Coronary artery (tissue), 2 donors: ENCODE data around the gene LHFPL3.

Experiments
- DNase-seq: peaks from one replicate; pipeline ENCODE4 v3.0.0-alpha.2; 2017; ENCODE audit warnings: low spot score
- H3K27ac ChIP-seq, 2 donors: fragments of 200-600 bp; sonication (generic); one replicate each; pipeline ENCODE4 v1.5.1; 2016 to 2019
- H3K4me3 ChIP-seq: fragments of 200-600 bp; sonication (generic); 2 replicates; pipeline ENCODE4 v1.5.1; 2016; ENCODE audit warnings: mild to moderate bottlenecking, moderate library complexity
- TF ChIP-seq, protein P1 (sequence below): fragments of 200-600 bp; sonication (generic); IDR thresholded peaks from one replicate; pipeline ENCODE4 v1.5.1; 2019; ENCODE audit warnings: antibody characterized with exemption

Gene LHFPL3

DNA sequence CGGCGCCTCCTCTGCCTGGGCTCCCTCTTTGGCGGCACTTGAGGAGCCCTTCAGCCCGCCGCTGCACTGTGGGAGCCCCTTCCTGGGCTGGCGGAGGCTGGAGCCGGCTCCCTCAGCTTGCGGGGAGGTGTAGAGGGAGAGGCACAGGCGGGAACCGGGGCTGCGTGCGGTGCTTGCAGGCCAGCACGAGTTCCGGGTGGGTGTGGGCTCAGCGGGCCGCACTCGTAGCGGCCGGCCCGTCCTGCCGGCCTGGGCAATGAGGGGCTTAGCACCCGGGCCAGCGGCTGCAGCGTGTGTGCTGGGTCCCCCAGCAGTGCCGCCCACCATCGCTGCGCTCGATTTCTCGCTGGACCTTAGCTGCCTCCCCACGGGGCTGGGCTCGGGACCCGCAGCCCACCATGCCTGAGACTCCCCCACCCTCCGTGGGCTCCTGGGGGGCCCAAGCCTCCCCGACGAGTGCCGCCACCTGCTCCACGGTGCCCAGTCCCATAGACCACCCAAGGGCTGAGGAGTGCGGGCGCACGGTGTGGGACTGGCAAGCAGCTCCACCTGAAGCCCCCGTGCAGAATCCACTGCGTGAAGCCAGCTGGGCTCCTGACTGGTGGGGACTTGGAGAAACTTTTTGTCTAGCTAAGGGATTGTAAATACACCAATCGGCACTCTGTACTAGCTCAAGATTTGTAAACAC lies 611.8 kb downstream of the LHFPL3 start:
- H3K4me3 ChIP-seq: no peak overlapping the region
- no peak overlapping the region for H3K27ac ChIP-seq
- TF ChIP-seq, protein P1, sequence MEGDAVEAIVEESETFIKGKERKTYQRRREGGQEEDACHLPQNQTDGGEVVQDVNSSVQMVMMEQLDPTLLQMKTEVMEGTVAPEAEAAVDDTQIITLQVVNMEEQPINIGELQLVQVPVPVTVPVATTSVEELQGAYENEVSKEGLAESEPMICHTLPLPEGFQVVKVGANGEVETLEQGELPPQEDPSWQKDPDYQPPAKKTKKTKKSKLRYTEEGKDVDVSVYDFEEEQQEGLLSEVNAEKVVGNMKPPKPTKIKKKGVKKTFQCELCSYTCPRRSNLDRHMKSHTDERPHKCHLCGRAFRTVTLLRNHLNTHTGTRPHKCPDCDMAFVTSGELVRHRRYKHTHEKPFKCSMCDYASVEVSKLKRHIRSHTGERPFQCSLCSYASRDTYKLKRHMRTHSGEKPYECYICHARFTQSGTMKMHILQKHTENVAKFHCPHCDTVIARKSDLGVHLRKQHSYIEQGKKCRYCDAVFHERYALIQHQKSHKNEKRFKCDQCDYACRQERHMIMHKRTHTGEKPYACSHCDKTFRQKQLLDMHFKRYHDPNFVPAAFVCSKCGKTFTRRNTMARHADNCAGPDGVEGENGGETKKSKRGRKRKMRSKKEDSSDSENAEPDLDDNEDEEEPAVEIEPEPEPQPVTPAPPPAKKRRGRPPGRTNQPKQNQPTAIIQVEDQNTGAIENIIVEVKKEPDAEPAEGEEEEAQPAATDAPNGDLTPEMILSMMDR: no peak
- no peak for DNase-seq

DNA sequence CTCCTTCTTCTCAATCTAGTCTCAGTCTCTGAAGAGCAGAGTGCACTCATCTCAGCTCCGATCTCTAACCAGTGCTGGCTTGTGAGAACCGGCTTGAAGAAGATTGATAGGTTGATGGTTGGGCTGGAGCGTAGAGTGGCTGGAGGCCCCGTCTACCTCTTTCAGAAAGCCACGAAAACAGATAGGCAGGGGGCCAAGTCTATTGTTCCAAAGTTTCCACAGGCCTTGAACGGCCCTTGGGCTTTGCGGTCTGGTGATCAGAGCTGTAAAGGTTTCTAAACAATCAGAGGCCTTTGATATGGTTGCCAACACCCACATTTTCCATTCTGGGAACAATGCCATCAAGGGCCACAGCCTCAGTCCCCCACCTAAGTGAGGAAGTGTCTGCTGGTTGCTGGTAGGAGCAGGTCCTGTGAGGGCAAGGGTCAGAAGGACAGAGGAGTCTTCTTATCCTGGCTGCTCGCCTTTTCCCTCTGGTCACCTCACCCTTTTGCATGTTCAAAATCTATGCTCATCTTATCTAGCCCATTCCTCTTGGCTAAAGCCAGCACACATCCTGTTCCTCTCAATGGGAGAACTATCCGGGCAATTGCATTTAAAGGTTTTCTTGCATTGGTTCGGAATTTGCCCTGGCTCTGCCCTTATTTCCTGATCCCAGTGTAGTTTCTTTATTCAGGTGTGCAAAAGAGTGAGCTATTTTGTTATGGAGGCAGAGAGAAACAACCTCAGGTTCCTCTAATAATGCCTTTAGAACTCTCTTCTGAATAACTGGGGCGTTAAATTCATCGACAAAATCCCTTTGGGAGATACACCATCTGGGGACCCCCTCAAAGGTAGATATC lies 615.3 kb downstream of the LHFPL3 start:
- peak overlapping the region; percentile 93 to 94 for H3K27ac ChIP-seq
- peak overlapping the region; percentile 39 for H3K4me3 ChIP-seq
- no peak for DNase-seq
- TF ChIP-seq, protein P1: no peak

DNA sequence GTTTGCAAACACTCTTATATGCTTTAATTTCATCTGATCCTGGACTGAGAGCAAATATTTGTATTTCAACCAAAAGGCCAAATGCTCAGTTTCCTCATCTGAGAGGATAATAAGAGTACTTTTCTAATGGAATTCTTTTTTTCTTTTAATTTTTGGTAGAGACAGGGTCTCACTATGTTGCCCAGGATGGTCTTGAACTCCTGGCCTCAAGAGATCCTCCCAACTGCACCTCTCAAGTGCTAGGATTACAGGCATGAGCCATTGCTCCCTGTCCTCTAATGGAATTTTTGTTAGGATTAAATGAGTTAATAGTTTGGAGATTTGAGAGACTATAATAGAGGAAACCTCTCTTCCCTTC lies 617.2 kb downstream of the LHFPL3 start:
- peak overlapping the region; percentile 93 to 94 for H3K27ac ChIP-seq
- peak overlapping the region; percentile 51 for H3K4me3 ChIP-seq
- DNase-seq: no peak
- TF ChIP-seq, protein P1: no peak

DNA sequence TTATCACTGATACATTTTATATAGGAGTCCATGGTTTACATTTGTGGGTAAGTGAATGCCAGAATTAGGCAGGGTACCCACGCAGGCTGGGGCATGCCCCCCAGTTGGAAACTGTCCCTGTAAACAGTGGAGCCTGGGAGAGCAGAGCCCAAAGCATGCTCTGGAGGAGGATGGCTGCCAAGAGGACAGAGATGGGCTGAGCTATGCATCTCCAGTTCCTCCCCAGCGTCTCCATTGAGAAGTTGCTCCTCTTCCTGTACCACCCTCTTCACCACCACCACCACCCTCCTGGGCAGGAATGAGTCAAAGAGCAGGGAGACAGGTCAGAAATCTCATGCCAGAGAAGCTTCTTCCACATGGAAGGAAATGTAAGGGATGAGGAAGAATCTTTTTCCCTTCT lies 617.9 kb downstream of the LHFPL3 start:
- Histone ChIP-seq H3K4me3 (no peak overlapping the region), H3K27ac (peak overlapping the region; percentile 93 to 94)
- TF ChIP-seq, protein P1: no peak
- DNase-seq: no peak

DNA sequence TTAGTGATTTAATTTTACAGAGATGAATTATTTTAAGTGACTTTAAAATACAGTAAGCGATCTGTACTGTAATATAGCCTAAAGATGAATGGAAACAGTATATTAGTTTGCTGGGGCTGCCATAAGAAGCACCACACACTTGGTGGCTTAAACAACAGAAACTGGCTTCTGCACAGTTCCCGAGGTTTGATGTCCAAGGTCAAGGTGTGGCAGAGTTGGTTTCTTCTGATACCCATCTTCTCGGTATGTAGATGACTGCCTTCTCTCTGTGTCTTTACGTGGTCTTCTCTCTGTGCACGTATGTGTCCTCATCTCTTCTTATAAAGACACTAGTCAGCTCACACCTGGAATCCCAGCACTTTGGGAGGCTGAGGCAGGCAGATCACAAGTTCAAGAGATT lies 621.6 kb downstream of the LHFPL3 start:
- peak overlapping the region; percentile 55 to 70 for H3K27ac ChIP-seq
- H3K4me3 ChIP-seq: no peak overlapping the region
- TF ChIP-seq, protein P1: no peak
- no peak for DNase-seq

DNA sequence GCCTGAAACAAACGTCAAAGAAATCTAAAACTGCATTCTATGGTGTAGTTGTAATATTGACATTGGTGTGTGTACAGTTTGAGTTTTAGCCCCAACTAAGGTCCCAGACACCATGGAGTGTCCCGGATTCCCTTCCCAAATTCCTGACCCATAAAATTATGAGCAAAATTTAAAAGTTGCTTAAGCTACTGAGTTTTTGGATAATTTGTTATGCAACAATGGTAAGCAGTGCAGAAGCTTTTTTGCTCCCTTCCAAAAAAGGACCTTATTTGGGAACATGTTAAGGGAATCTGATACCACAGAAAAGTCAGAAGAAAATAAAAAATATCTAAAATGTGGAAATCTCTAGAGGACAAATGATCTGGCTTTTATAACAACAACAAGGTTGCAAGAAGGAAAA lies 622.4 kb downstream of the LHFPL3 start:
- no peak for DNase-seq
- TF ChIP-seq, protein P1: no peak
- Histone ChIP-seq H3K27ac (peak overlapping the region; percentile 71 to 79), H3K4me3 (no peak overlapping the region)
